Panc1 (cell line): Measurements from ENCODE around the gene NEK6. TPM values are rescaled to one million over a fixed set of nuclear protein-coding genes. Genes with fewer than 3 reads are reported as not detected.
"Not testable (repeated sequence)": the region's sequence is repeated elsewhere in the genome, so short reads cannot be mapped to it uniquely, and the experiment has no call there.

Source experiments
- ATAC-seq: fragments of 200-7000 bp; cut with Tn5 transposase; 2 replicates; pipeline ENCODE4 v1.9.1; 2020; ENCODE audit warnings: mild to moderate bottlenecking, moderate library complexity
- BruUV-seq: library from RNA; stranded (reverse); fragments of 400-500 nt; replicated peaks from 2 replicates; lab custom pipeline; 2021; lab: Mats Ljungman, UMichigan
- CTCF ChIA-PET: fragments of 300-600 bp; sonication (Branson Sonifier 250); formaldehyde crosslinking; loops from one replicate; lab custom pipeline; 2022; ENCODE audit warnings: antibody characterized with exemption; lab: Charles Lee
- POLR2A ChIA-PET: fragments of 300-600 bp; sonication (Branson Sonifier 250); formaldehyde crosslinking; loops from one replicate; lab custom pipeline; 2022; ENCODE audit warnings: antibody characterized with exemption; lab: Charles Lee
- DNase-seq: peaks from one replicate; pipeline ENCODE4 v3.0.0-alpha.2; 2010; ENCODE audit warnings: low read depth, low spot score
- H3K27ac ChIP-seq: 2 replicates; pipeline ENCODE4 v1.5.1; 2011; ENCODE audit warnings: mild to moderate bottlenecking, low read length, inconsistent platforms
- H3K27me3 ChIP-seq: fragments of 200-500 bp; sonication (Bioruptor generic); 2 replicates; pipeline ENCODE4 v1.6.0; 2014; ENCODE audit warnings: low read length, inconsistent platforms; ENCODE audit not compliant: control insufficient read depth, insufficient read depth
- H3K36me3 ChIP-seq: fragments of 200-500 bp; sonication (Bioruptor generic); 2 replicates; pipeline ENCODE4 v1.5.1; 2014; ENCODE audit warnings: inconsistent platforms, mild to moderate bottlenecking, low read length, moderate library complexity; ENCODE audit not compliant: control insufficient read depth, insufficient read depth
- H3K4me1 ChIP-seq: 2 replicates; pipeline ENCODE4 v1.5.1; 2011; ENCODE audit warnings: inconsistent platforms, mild to moderate bottlenecking, low read length, moderate library complexity; ENCODE audit not compliant: control insufficient read depth, insufficient read depth
- H3K4me3 ChIP-seq, 2 experiments: 2 replicates each; pipeline ENCODE4 v1.5.1; 2011 to 2012; ENCODE audit warnings: low read depth in 2 of 2, low read length in 2 of 2, mild to moderate bottlenecking in 2 of 2, inconsistent platforms in 1 of 2, moderate library complexity in 1 of 2
- H3K9me3 ChIP-seq: fragments of 200-500 bp; sonication (Bioruptor generic); 2 replicates; pipeline ENCODE4 v1.5.1; 2014; ENCODE audit warnings: low read depth, mild to moderate bottlenecking, inconsistent platforms, low read length, moderate library complexity; ENCODE audit not compliant: control insufficient read depth, insufficient read depth
- CTCF ChIP-seq: fragments of 450-650 bp; IDR thresholded peaks from 2 replicates; pipeline ENCODE4 v1.5.1; 2017; ENCODE audit warnings: mild to moderate bottlenecking
- POLR2AphosphoS5 ChIP-seq: IDR thresholded peaks from 2 replicates; pipeline ENCODE4 v1.6.1; 2012; ENCODE audit warnings: mild to moderate bottlenecking, low read depth, low read length, moderate library complexity
- REST ChIP-seq, 2 experiments: IDR thresholded peaks; 2 replicates each; pipeline ENCODE4 v1.6.1; 2011 to 2012; ENCODE audit warnings: low read depth in 2 of 2, control low read depth in 1 of 2, low read length in 1 of 2, mild to moderate bottlenecking in 1 of 2, moderate library complexity in 1 of 2; ENCODE audit not compliant: insufficient read depth in 1 of 2
- SIN3A ChIP-seq: IDR thresholded peaks from 2 replicates; pipeline ENCODE4 v1.6.1; 2012; ENCODE audit warnings: low read depth, mild to moderate bottlenecking, low read length, moderate library complexity, borderline replicate concordance; ENCODE audit not compliant: insufficient read depth
- TCF7L2 ChIP-seq: IDR thresholded peaks from 2 replicates; pipeline ENCODE4 v1.6.1; 2011; ENCODE audit warnings: mild to moderate bottlenecking, low read depth, low read length, inconsistent platforms
- in situ Hi-C: cut with HindIII; loops from 2 replicates; pipeline ENCODE4 v1.10.0; 2016; ENCODE audit warnings: low sequenced_read_pairs, low pct_unique_long_range_greater_than_20kb
- intact Hi-C: fragments of 100-400 bp; cut with micrococcal nuclease; formaldehyde crosslinking; loops from one replicate; pipeline ENCODE4 v1.10.0; 2022; ENCODE audit not compliant: unreplicated experiment
- total RNA-seq: library from RNA; stranded (reverse); gene quantifications from one replicate; pipeline ENCODE4 v1.2.1, GENCODE V29; 2021; ENCODE audit not compliant: unreplicated experiment

NEK6 gene
- total RNA-seq, 1 experiment from 2014 or later = 56.3 TPM

GRCh38 chr9:124252878-124253277 lies 4.9 kb upstream of the NEK6 start:
- H3K36me3 ChIP-seq, ATAC-seq, BruUV-seq, H3K27ac ChIP-seq, H3K9me3 ChIP-seq, DNase-seq, H3K4me3 ChIP-seq, in situ Hi-C loops, H3K27me3 ChIP-seq, intact Hi-C loops, CTCF ChIA-PET, POLR2A ChIA-PET: not testable (repeated sequence)
- peaks cover 28% of the 10 kb centered on the region for H3K4me1 ChIP-seq

- Histone ChIP-seq H3K4me1 (peaks cover 28% of the 10 kb centered on the region), H3K27me3 (no peaks in the 10 kb centered on the region), H3K4me3 (no peak overlapping the region), H3K27ac (peak overlapping the region; percentile 48; the same call in 1 of the 2 replicates), H3K9me3 (no peaks in the 10 kb centered on the region), H3K36me3 (no peaks in the 10 kb centered on the region)
- in situ Hi-C loops (no loop called here), intact Hi-C loops (no loop called here)
- ATAC-seq (no peak), DNase-seq (no peak)
- CTCF ChIA-PET = no interaction called here
- POLR2A ChIA-PET = no interaction called here
- TF ChIP-seq SIN3A = no peak
- no peak for TF ChIP-seq TCF7L2
- no peak for TF ChIP-seq POLR2AphosphoS5
- TF ChIP-seq REST (IDR thresholded peaks at IDR 0.05; ENCODE audit: insufficient read depth in 1 of 2, low read depth in 2 of 2, low read length in 1 of 2) = no peak
- TF ChIP-seq CTCF = no peak
- BruUV-seq = no TSS peak
Measured at GRCh38 chr9:124254261-124254682, 3.5 kb upstream of the NEK6 start.

GRCh38 chr9:124255222-124255621 lies 2.5 kb upstream of the NEK6 start:
- no peak for ATAC-seq
- H3K4me1 ChIP-seq = peaks cover 33% of the 10 kb centered on the region
- H3K27me3 ChIP-seq = no peaks in the 10 kb centered on the region
- intact Hi-C loops = no loop called here
- H3K36me3 ChIP-seq = no peaks in the 10 kb centered on the region
- in situ Hi-C loops = no loop called here
- TF ChIP-seq POLR2AphosphoS5 (no peak), SIN3A (no peak), TCF7L2 (no peak)
- ChIA-PET CTCF (no interaction called here), POLR2A (no interaction called here)
- peak overlapping the region; percentile 45 for H3K27ac ChIP-seq
- no peaks in the 10 kb centered on the region for H3K9me3 ChIP-seq
- DNase-seq = no peak
- no peak overlapping the region for H3K4me3 ChIP-seq
- no TSS peak for BruUV-seq
